Parathyroid adenoma (tissue), 2 donors: ENCODE measurements around the gene CGN.

Experiments
- H2AFZ ChIP-seq: fragments of 300-600 bp; sonication (generic); one replicate; pipeline ENCODE4 v1.7.0; 2017; ENCODE audit warnings: antibody characterized with exemption, mild to moderate bottlenecking
- H3K27ac ChIP-seq: fragments of 300-600 bp; sonication (generic); one replicate; pipeline ENCODE4 v1.7.0; 2017
- H3K27me3 ChIP-seq: fragments of 300-600 bp; sonication (generic); one replicate; pipeline ENCODE4 v1.7.0; 2017; ENCODE audit warnings: low read length; ENCODE audit not compliant: control insufficient read depth, insufficient read depth
- H3K36me3 ChIP-seq: fragments of 300-600 bp; sonication (generic); one replicate; pipeline ENCODE4 v1.7.0; 2017; ENCODE audit warnings: low read length; ENCODE audit not compliant: control insufficient read depth, insufficient read depth
- H3K4me1 ChIP-seq: fragments of 300-600 bp; sonication (generic); one replicate; pipeline ENCODE4 v1.7.0; 2017; ENCODE audit warnings: control low read depth
- H3K4me2 ChIP-seq: fragments of 300-600 bp; sonication (generic); one replicate; pipeline ENCODE4 v1.7.0; 2017; ENCODE audit warnings: low read length
- H3K4me3 ChIP-seq: fragments of 300-600 bp; sonication (generic); one replicate; pipeline ENCODE4 v1.7.0; 2017; ENCODE audit warnings: low read depth, low read length
- H3K79me2 ChIP-seq: fragments of 300-600 bp; sonication (generic); one replicate; pipeline ENCODE4 v1.7.0; 2017; ENCODE audit warnings: control low read depth
- H3K9ac ChIP-seq: fragments of 300-600 bp; sonication (generic); one replicate; pipeline ENCODE4 v1.7.0; 2017; ENCODE audit warnings: mild to moderate bottlenecking
- H3K9me3 ChIP-seq: fragments of 300-600 bp; sonication (generic); one replicate; pipeline ENCODE4 v1.7.0; 2017; ENCODE audit warnings: low read length; ENCODE audit not compliant: control insufficient read depth
- CTCF ChIP-seq: fragments of 300-600 bp; sonication (generic); IDR thresholded peaks from one replicate; pipeline ENCODE4 v1.7.0; 2017; ENCODE audit warnings: antibody characterized with exemption, mild to moderate bottlenecking
- donor health status: primary hyperparathyroidism.

The CGN gene

GRCh38 chr1:151512801-151513625, 1.8 kb downstream of the CGN start:
- Histone ChIP-seq H3K27ac (peak overlapping the region; percentile 99), H3K36me3 (no peaks in the 10 kb centered on the region), H3K4me1 (peaks cover 21% of the 10 kb centered on the region), H3K9ac (peak overlapping the region; percentile 50), H2AFZ (peak overlapping the region; percentile 60), H3K79me2 (peaks cover 11% of the 10 kb centered on the region), H3K9me3 (no peaks in the 10 kb centered on the region), H3K4me3 (peak overlapping the region; percentile 96), H3K27me3 (no peaks in the 10 kb centered on the region), H3K4me2 (peak overlapping the region; percentile 68)
- TF ChIP-seq CTCF: no peak

- H3K9me3 ChIP-seq: no peaks in the 10 kb centered on the region
- H3K4me1 ChIP-seq: peaks cover 21% of the 10 kb centered on the region
- H3K79me2 ChIP-seq: peaks cover 17% of the 10 kb centered on the region
- H3K4me2 ChIP-seq: peak overlapping the region; percentile 68
- H3K4me3 ChIP-seq: peak overlapping the region; percentile 96
- peak overlapping the region; percentile 60 for H2AFZ ChIP-seq
- no peaks in the 10 kb centered on the region for H3K36me3 ChIP-seq
- H3K27ac ChIP-seq: peak overlapping the region; percentile 99
- TF ChIP-seq CTCF: no peak
- no peaks in the 10 kb centered on the region for H3K27me3 ChIP-seq
- no peak overlapping the region for H3K9ac ChIP-seq
Observed at GRCh38 chr1:151513626-151514121, 2.5 kb downstream of the CGN start.

- Histone ChIP-seq H3K4me1 (peaks cover 21% of the 10 kb centered on the region), H3K36me3 (no peaks in the 10 kb centered on the region), H3K79me2 (peaks cover 22% of the 10 kb centered on the region)
Observed at GRCh38 chr1:151514366-151514765, 3.2 kb downstream of the CGN start.

GRCh38 chr1:151515265-151515664, 4.1 kb downstream of the CGN start:
- Histone ChIP-seq H3K27ac (peak overlapping the region; percentile 99), H3K4me1 (peaks cover 21% of the 10 kb centered on the region), H3K79me2 (peaks cover 23% of the 10 kb centered on the region), H3K4me3 (no peak overlapping the region), H3K9ac (no peak overlapping the region), H3K36me3 (no peaks in the 10 kb centered on the region), H2AFZ (no peak overlapping the region), H3K4me2 (no peak overlapping the region), H3K9me3 (no peaks in the 10 kb centered on the region), H3K27me3 (no peaks in the 10 kb centered on the region)
- no peak for TF ChIP-seq CTCF

More at GRCh38 chr1:151514366-151514765, 3.2 kb downstream of the CGN start:
- Histone ChIP-seq H2AFZ (no peak overlapping the region), H3K27me3 (no peaks in the 10 kb centered on the region), H3K9ac (no peak overlapping the region), H3K9me3 (no peaks in the 10 kb centered on the region), H3K4me2 (peak overlapping the region; percentile 68), H3K27ac (peak overlapping the region; percentile 99), H3K4me3 (peak overlapping the region; percentile 96)
- TF ChIP-seq CTCF: no peak
